ENCODE results near the gene MYB.

The MYB gene

GRCh38 chr6:135233686-135234491 lies 52.8 kb downstream of the MYB start:
- TF ChIP-seq CTCF (IDR thresholded peaks at IDR 0.05; ENCODE audit: low read depth, low read length), result no peak
- H3K4me3 ChIP-seq (replicated peaks in 1 of 2; ENCODE audit: low read depth in 2 of 2, low read length in 2 of 2), result no peak overlapping the region
- no peak for DNase-seq (ENCODE audit: low read depth in 2 of 2)

- TF ChIP-seq CTCF (IDR thresholded peaks at IDR 0.05; ENCODE audit: low read depth, low read length), result no peak
- no peak overlapping the region for H3K4me3 ChIP-seq (replicated peaks in 1 of 2; ENCODE audit: low read depth in 2 of 2, low read length in 2 of 2)
- no peak for DNase-seq (ENCODE audit: low read depth in 2 of 2)
Observed at GRCh38 chr6:135234492-135234780, 53.3 kb downstream of the MYB start.

- no peak for DNase-seq (ENCODE audit: low read depth in 2 of 2)
- no peak overlapping the region for H3K4me3 ChIP-seq (replicated peaks in 1 of 2; ENCODE audit: low read depth in 2 of 2, low read length in 2 of 2)
- no peak for TF ChIP-seq CTCF (IDR thresholded peaks at IDR 0.05; ENCODE audit: low read depth, low read length)
Observed at GRCh38 chr6:135235716-135236115, 54.6 kb downstream of the MYB start.

- no peak overlapping the region for H3K4me3 ChIP-seq (replicated peaks in 1 of 2; ENCODE audit: low read depth in 2 of 2, low read length in 2 of 2)
- no peak for TF ChIP-seq CTCF (IDR thresholded peaks at IDR 0.05; ENCODE audit: low read depth, low read length)
- no peak for DNase-seq (ENCODE audit: low read depth in 2 of 2)
Observed at GRCh38 chr6:135236319-135236718, 55.2 kb downstream of the MYB start.

- H3K4me3 ChIP-seq (replicated peaks in 1 of 2; ENCODE audit: low read depth in 2 of 2, low read length in 2 of 2), result no peak overlapping the region
- no peak for DNase-seq (ENCODE audit: low read depth in 2 of 2)
- no peak for TF ChIP-seq CTCF (IDR thresholded peaks at IDR 0.05; ENCODE audit: low read depth, low read length)
Observed at GRCh38 chr6:135236732-135237131, 55.6 kb downstream of the MYB start.

GRCh38 chr6:135240711-135241110 lies 59.6 kb downstream of the MYB start:
- DNase-seq (ENCODE audit: low read depth in 2 of 2), result no peak
- no peak for TF ChIP-seq CTCF (IDR thresholded peaks at IDR 0.05; ENCODE audit: low read depth, low read length)
- H3K4me3 ChIP-seq (replicated peaks in 1 of 2; ENCODE audit: low read depth in 2 of 2, low read length in 2 of 2), result no peak overlapping the region

Measured in cardiac fibroblast (primary cell).